H9 (cell line): ENCODE measurements around the gene SYCE3. TPM values are rescaled to one million over a fixed set of nuclear protein-coding genes. Genes with fewer than 3 reads are reported as not detected.

ENCODE experiments used
- DNase-seq: peaks from one replicate; pipeline ENCODE4 v3.0.0-alpha.2; 2017
- H2AFZ ChIP-seq: one replicate; pipeline ENCODE4 v1.6.1; 2013; ENCODE audit warnings: mild to moderate bottlenecking, low read length, control low read depth, moderate library complexity
- H2AK5ac ChIP-seq: 2 replicates; pipeline ENCODE4 v1.6.1; 2013; ENCODE audit warnings: low read length, control low read depth, mixed read lengths; ENCODE audit not compliant: insufficient read length
- H2BK120ac ChIP-seq: one replicate; pipeline ENCODE4 v1.6.1; 2013; ENCODE audit warnings: low read depth, mild to moderate bottlenecking, low read length, control low read depth, inconsistent platforms; ENCODE audit not compliant: poor library complexity, severe bottlenecking
- H2BK12ac ChIP-seq: 2 replicates; pipeline ENCODE4 v1.6.1; 2013; ENCODE audit warnings: low read length, control low read depth, mixed read lengths, low read depth; ENCODE audit not compliant: insufficient read length
- H2BK15ac ChIP-seq: 2 replicates; pipeline ENCODE4 v1.6.1; 2013; ENCODE audit warnings: low read depth, low read length, control low read depth
- H2BK20ac ChIP-seq: one replicate; pipeline ENCODE4 v1.6.1; 2013; ENCODE audit warnings: low read depth, mild to moderate bottlenecking, low read length, control low read depth, inconsistent platforms; ENCODE audit not compliant: poor library complexity, severe bottlenecking
- H2BK5ac ChIP-seq: 2 replicates; pipeline ENCODE4 v1.6.1; 2013; ENCODE audit warnings: low read length, control low read depth, mixed read lengths; ENCODE audit not compliant: insufficient read length
- H3K14ac ChIP-seq: 2 replicates; pipeline ENCODE4 v1.6.1; 2013; ENCODE audit warnings: low read length, control low read depth; ENCODE audit not compliant: insufficient read depth
- H3K18ac ChIP-seq: 2 replicates; pipeline ENCODE4 v1.6.1; 2013; ENCODE audit warnings: low read depth, mild to moderate bottlenecking, mixed read lengths, low read length, control low read depth; ENCODE audit not compliant: insufficient read length
- H3K23ac ChIP-seq: 2 replicates; pipeline ENCODE4 v1.6.1; 2013; ENCODE audit warnings: low read length, control low read depth, mixed read lengths, low read depth; ENCODE audit not compliant: insufficient read length
- H3K23me2 ChIP-seq: 2 replicates; pipeline ENCODE4 v1.6.1; 2013; ENCODE audit warnings: low read depth, mild to moderate bottlenecking, mixed read lengths, low read length, control low read depth; ENCODE audit not compliant: insufficient read length, poor library complexity, severe bottlenecking
- H3K27ac ChIP-seq: 2 replicates; pipeline ENCODE4 v1.5.1; 2013; ENCODE audit warnings: low read length, control low read depth, mixed read lengths, low read depth; ENCODE audit not compliant: insufficient read length
- H3K27me3 ChIP-seq: 2 replicates; pipeline ENCODE4 v1.6.1; 2013; ENCODE audit warnings: low read length, control low read depth, inconsistent platforms; ENCODE audit not compliant: insufficient read depth
- H3K4ac ChIP-seq: 2 replicates; pipeline ENCODE4 v1.6.1; 2013; ENCODE audit warnings: low read depth, mild to moderate bottlenecking, control low read depth, inconsistent platforms, low read length, moderate library complexity
- H3K4me1 ChIP-seq: 2 replicates; pipeline ENCODE4 v1.6.1; 2013; ENCODE audit warnings: low read length, control low read depth, inconsistent platforms; ENCODE audit not compliant: insufficient read depth
- H3K4me2 ChIP-seq: 2 replicates; pipeline ENCODE4 v1.6.1; 2013; ENCODE audit warnings: low read length, control low read depth, mixed read lengths; ENCODE audit not compliant: insufficient read length, insufficient read depth
- H3K56ac ChIP-seq: 2 replicates; pipeline ENCODE4 v1.6.1; 2013; ENCODE audit warnings: low read depth, mild to moderate bottlenecking, mixed read lengths, low read length, control low read depth; ENCODE audit not compliant: insufficient read length
- H3K79me1 ChIP-seq: 2 replicates; pipeline ENCODE4 v1.6.1; 2013; ENCODE audit warnings: low read depth, mild to moderate bottlenecking, moderate library complexity, low read length, control low read depth, inconsistent platforms; ENCODE audit not compliant: insufficient read depth, poor library complexity, severe bottlenecking
- H3K79me2 ChIP-seq: 2 replicates; pipeline ENCODE4 v1.6.1; 2013; ENCODE audit warnings: low read length, control low read depth, inconsistent platforms; ENCODE audit not compliant: insufficient read depth
- H3K9ac ChIP-seq: 2 replicates; pipeline ENCODE4 v1.6.1; 2013; ENCODE audit warnings: low read length, control low read depth, mixed read lengths; ENCODE audit not compliant: insufficient read length; ENCODE audit errors: extremely low read depth
- H3K9me3 ChIP-seq: one replicate; pipeline ENCODE4 v1.6.1; 2013; ENCODE audit warnings: low read depth, low read length, inconsistent platforms; ENCODE audit not compliant: control insufficient read depth
- H3T11ph ChIP-seq: one replicate; pipeline ENCODE4 v1.6.1; 2013; ENCODE audit warnings: mild to moderate bottlenecking, low read length, control low read depth, inconsistent platforms
- H4K20me1 ChIP-seq: one replicate; pipeline ENCODE4 v1.6.1; 2013; ENCODE audit not compliant: control insufficient read depth, insufficient read length, insufficient read depth
- H4K5ac ChIP-seq: 2 replicates; pipeline ENCODE4 v1.6.1; 2013; ENCODE audit warnings: low read depth, mild to moderate bottlenecking, mixed read lengths, low read length, control low read depth; ENCODE audit not compliant: insufficient read length
- H4K8ac ChIP-seq: replicated peaks from 2 replicates; pipeline ENCODE4 v1.6.1; 2013; ENCODE audit warnings: low read length, control low read depth, mixed read lengths, low read depth; ENCODE audit not compliant: insufficient read length
- H4K91ac ChIP-seq: 2 replicates; pipeline ENCODE4 v1.6.1; 2013; ENCODE audit warnings: low read depth, mild to moderate bottlenecking, moderate library complexity, mixed read lengths, low read length, control low read depth; ENCODE audit not compliant: insufficient read length
- H3K27ac Mint-ChIP-seq, 3 experiments: 2 replicates in 2 of 3; 3 replicates in 1 of 3; pipeline ENCODE4 v1.8.0; 2020 to 2021; ENCODE audit warnings: mixed read lengths in 3 of 3, mild to moderate bottlenecking in 1 of 3, moderate library complexity in 1 of 3
- H3K27me3 Mint-ChIP-seq: 2 replicates; pipeline ENCODE4 v1.8.0; 2021; ENCODE audit warnings: low read depth, mild to moderate bottlenecking, moderate library complexity, mixed read lengths
- H3K36me3 Mint-ChIP-seq, 3 experiments: 2 replicates in 2 of 3; 3 replicates in 1 of 3; pipeline ENCODE4 v1.8.0; 2020 to 2021; ENCODE audit warnings: low read depth in 3 of 3, mixed read lengths in 3 of 3; ENCODE audit not compliant: insufficient read depth in 1 of 3
- H3K4me1 Mint-ChIP-seq, 2 experiments: 2 replicates each; pipeline ENCODE4 v1.8.0; 2020; ENCODE audit warnings: mixed read lengths in 2 of 2
- H3K4me3 Mint-ChIP-seq, 2 experiments: 2 replicates in 1 of 2; 3 replicates in 1 of 2; pipeline ENCODE4 v1.8.0; 2020 to 2021; ENCODE audit warnings: mild to moderate bottlenecking in 2 of 2, mixed read lengths in 2 of 2, moderate library complexity in 1 of 2
- H3K9me3 Mint-ChIP-seq, 2 experiments: 2 replicates in 1 of 2; 3 replicates in 1 of 2; pipeline ENCODE4 v1.8.0; 2020; ENCODE audit warnings: mild to moderate bottlenecking in 2 of 2, mixed read lengths in 2 of 2, moderate library complexity in 1 of 2
- WGBS: extraction: QIAGEN DNeasy Blood & Tissue Kit; methylation state at CpG from one replicate; pipeline ENCODE4 v1.1.7; 2013; ENCODE audit warnings: missing lambda C conversion rate, low lambda C conversion rate, mixed read lengths; ENCODE audit not compliant: insufficient read length; ENCODE audit errors: extremely low coverage; 5-methylcytosine and 5-hydroxymethylcytosine counted together
- total RNA-seq: library from RNA; stranded (reverse); gene quantifications from 2 replicates; pipeline ENCODE4 v1.2.1, GENCODE V29; 2021
- TF ChIP-seq, protein P1 (sequence below): fragments of 200-600 bp; sonication (generic); conservative IDR thresholded peaks from 3 replicates; pipeline ENCODE4 v1.8.0; 2021; ENCODE audit warnings: antibody characterized with exemption, mild to moderate bottlenecking

SYCE3 gene
- total RNA-seq, 1 experiment from 2014 or later, result 0.85 TPM

GRCh38 chr22:50540381-50540780 is 22.3 kb downstream of the SYCE3 start:
- H3K9ac ChIP-seq, result no peak overlapping the region
- TF ChIP-seq, protein P1, sequence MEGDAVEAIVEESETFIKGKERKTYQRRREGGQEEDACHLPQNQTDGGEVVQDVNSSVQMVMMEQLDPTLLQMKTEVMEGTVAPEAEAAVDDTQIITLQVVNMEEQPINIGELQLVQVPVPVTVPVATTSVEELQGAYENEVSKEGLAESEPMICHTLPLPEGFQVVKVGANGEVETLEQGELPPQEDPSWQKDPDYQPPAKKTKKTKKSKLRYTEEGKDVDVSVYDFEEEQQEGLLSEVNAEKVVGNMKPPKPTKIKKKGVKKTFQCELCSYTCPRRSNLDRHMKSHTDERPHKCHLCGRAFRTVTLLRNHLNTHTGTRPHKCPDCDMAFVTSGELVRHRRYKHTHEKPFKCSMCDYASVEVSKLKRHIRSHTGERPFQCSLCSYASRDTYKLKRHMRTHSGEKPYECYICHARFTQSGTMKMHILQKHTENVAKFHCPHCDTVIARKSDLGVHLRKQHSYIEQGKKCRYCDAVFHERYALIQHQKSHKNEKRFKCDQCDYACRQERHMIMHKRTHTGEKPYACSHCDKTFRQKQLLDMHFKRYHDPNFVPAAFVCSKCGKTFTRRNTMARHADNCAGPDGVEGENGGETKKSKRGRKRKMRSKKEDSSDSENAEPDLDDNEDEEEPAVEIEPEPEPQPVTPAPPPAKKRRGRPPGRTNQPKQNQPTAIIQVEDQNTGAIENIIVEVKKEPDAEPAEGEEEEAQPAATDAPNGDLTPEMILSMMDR, result no peak
- H2BK120ac ChIP-seq, result no peak overlapping the region
- no peak overlapping the region for H4K5ac ChIP-seq
- no peak overlapping the region for H2BK15ac ChIP-seq
- H3K79me2 ChIP-seq, result no peaks in the 10 kb centered on the region
- no peak overlapping the region for H3K14ac ChIP-seq
- no peak overlapping the region for H3K23ac ChIP-seq
- H3K4me2 ChIP-seq, result no peak overlapping the region
- no peaks in the 10 kb centered on the region for H3K79me1 ChIP-seq
- no peak overlapping the region for H2BK20ac ChIP-seq
- H3K4me1 ChIP-seq, result no peaks in the 10 kb centered on the region
- no peak overlapping the region for H2AK5ac ChIP-seq
- no CpG with 5 or more reads among the region's 10 CpGs for WGBS
- no peaks in the 10 kb centered on the region for H3K9me3 ChIP-seq
- Mint-ChIP-seq H3K4me3 (no peak overlapping the region), H3K36me3 (no peaks in the 10 kb centered on the region), H3K4me1 (no peaks in the 10 kb centered on the region), H3K27me3 (peaks cover 64% of the 10 kb centered on the region), H3K27ac (no peak overlapping the region), H3K9me3 (no peaks in the 10 kb centered on the region; a peak in 1 of 5 replicates)
- H3K27me3 ChIP-seq, result no peaks in the 10 kb centered on the region; the same call in 1 of the 2 replicates
- no peak overlapping the region for H4K8ac ChIP-seq
- H2BK5ac ChIP-seq, result no peak overlapping the region
- H2AFZ ChIP-seq, result no peak overlapping the region
- peaks cover 2% of the 10 kb centered on the region for H3K23me2 ChIP-seq
- H2BK12ac ChIP-seq, result no peak overlapping the region
- no peak overlapping the region for H3K18ac ChIP-seq
- H3T11ph ChIP-seq, result no peak overlapping the region
- no peak overlapping the region for H3K27ac ChIP-seq
- H3K56ac ChIP-seq, result no peak overlapping the region
- H4K20me1 ChIP-seq, result no peaks in the 10 kb centered on the region
- DNase-seq, result no peak
- H4K91ac ChIP-seq, result no peak overlapping the region
- no peak overlapping the region for H3K4ac ChIP-seq
